HCT116 (cell line): Measurements from ENCODE around the gene CACNA1F. TPM values are rescaled to one million over a fixed set of nuclear protein-coding genes. Genes with fewer than 3 reads are reported as not detected.

Experiments used
- ATAC-seq: fragments of 200-7000 bp; cut with Tn5 transposase; 2 replicates; pipeline ENCODE4 v1.9.1; 2020; ENCODE audit warnings: mild to moderate bottlenecking, moderate library complexity
- BruUV-seq: library from RNA; stranded (reverse); fragments of 400-500 nt; replicated peaks from 2 replicates; lab custom pipeline; 2021; lab: Mats Ljungman, UMichigan
- CTCF ChIA-PET: fragments of 300-600 bp; sonication (Branson Sonifier 250); formaldehyde crosslinking; loops from one replicate; lab custom pipeline; 2021; ENCODE audit warnings: antibody characterized with exemption; lab: Charles Lee
- POLR2A ChIA-PET: fragments of 300-600, 350-600 bp; sonication (Branson Sonifier 250); formaldehyde crosslinking; loops from one replicate; lab custom pipeline; 2021; ENCODE audit warnings: antibody characterized with exemption; lab: Charles Lee
- RAD21 ChIA-PET, 2 experiments: fragments of 300-600 bp; sonication (Branson Sonifier 250); formaldehyde crosslinking; loops; one replicate each; lab custom pipeline; 2023; ENCODE audit warnings: low total read pairs in 2 of 2; ENCODE audit not compliant: uncharacterized antibody in 2 of 2, unreplicated experiment in 2 of 2, low non-redundant PET in 1 of 2; lab: Charles Lee
- DNase-seq: peaks from one replicate; pipeline ENCODE4 v3.0.0-alpha.2; 2010; ENCODE audit warnings: low read depth, low spot score
- H2AFZ ChIP-seq: fragments of 200-600 bp; shearing (Covaris generic), sonication (generic); 2 replicates; pipeline ENCODE4 v1.6.1; 2017; ENCODE audit warnings: low read depth, mixed run types, mixed read lengths, antibody characterized with exemption, low read length; ENCODE audit not compliant: poor library complexity, severe bottlenecking
- H3K27ac ChIP-seq: 2 replicates; pipeline ENCODE4 v1.5.1; 2012; ENCODE audit warnings: low read depth, low read length
- H3K27me3 ChIP-seq: fragments of 200-600 bp; sonication (generic); 2 replicates; pipeline ENCODE4 v1.6.1; 2016; ENCODE audit warnings: mixed run types, low read length, mixed read lengths; ENCODE audit not compliant: insufficient read depth
- H3K36me3 ChIP-seq, 2 experiments: fragments of 200-500 bp in 1 of 2; fragments of 200-600 bp in 1 of 2; sonication (Bioruptor generic) in 1 of 2; sonication (generic) in 1 of 2; 2 replicates each; pipeline versions ENCODE4 v1.5.1 to v1.6.1; 2014 to 2016; ENCODE audit warnings: low read length in 2 of 2, inconsistent platforms in 1 of 2, mixed read lengths in 1 of 2, mixed run types in 1 of 2; ENCODE audit not compliant: insufficient read depth in 2 of 2, control insufficient read depth in 1 of 2
- H3K4me1 ChIP-seq, 2 experiments: fragments of 200-600 bp in 1 of 2; sonication (generic) in 1 of 2; 2 replicates each; pipeline versions ENCODE4 v1.5.1 to v1.6.1; 2012 to 2017; ENCODE audit warnings: low read length in 2 of 2, inconsistent platforms in 1 of 2, mild to moderate bottlenecking in 1 of 2, mixed read lengths in 1 of 2, mixed run types in 1 of 2, moderate library complexity in 1 of 2; ENCODE audit not compliant: insufficient read depth in 2 of 2, control insufficient read depth in 1 of 2
- H3K4me2 ChIP-seq: fragments of 200-600 bp; sonication (generic); 2 replicates; pipeline ENCODE4 v1.6.1; 2017; ENCODE audit warnings: mixed run types, low read length, mixed read lengths
- H3K4me3 ChIP-seq, 2 experiments: fragments of 200-600 bp in 1 of 2; sonication (generic) in 1 of 2; replicated peaks in 1 of 2; 2 replicates each; pipeline ENCODE4 v1.5.1; 2011 to 2016; ENCODE audit warnings: low read length in 2 of 2, control low read depth in 1 of 2, low read depth in 1 of 2, mild to moderate bottlenecking in 1 of 2, mixed read lengths in 1 of 2, mixed run types in 1 of 2
- H3K79me2 ChIP-seq: fragments of 200-600 bp; sonication (generic); 2 replicates; pipeline ENCODE4 v1.6.1; 2017; ENCODE audit warnings: mild to moderate bottlenecking, mixed run types, low read length, moderate library complexity, mixed read lengths; ENCODE audit not compliant: insufficient read depth
- H3K9ac ChIP-seq: fragments of 200-600 bp; sonication (generic); 2 replicates; pipeline ENCODE4 v1.6.1; 2016; ENCODE audit warnings: low read length, mixed read lengths
- H3K9me2 ChIP-seq: fragments of 200-600 bp; sonication (generic), shearing (Covaris generic); 2 replicates; pipeline ENCODE4 v1.6.1; 2017; ENCODE audit warnings: mixed run types, mild to moderate bottlenecking, moderate library complexity; ENCODE audit not compliant: insufficient read depth
- H3K9me3 ChIP-seq, 2 experiments: fragments of 200-500 bp in 1 of 2; fragments of 200-600 bp in 1 of 2; sonication (Bioruptor generic) in 1 of 2; sonication (generic) in 1 of 2; 2 replicates each; pipeline ENCODE4 v1.6.1; 2014 to 2017; ENCODE audit warnings: low read length in 2 of 2, mixed read lengths in 2 of 2, inconsistent platforms in 1 of 2, low read depth in 1 of 2, mild to moderate bottlenecking in 1 of 2, mixed run types in 1 of 2, moderate library complexity in 1 of 2; ENCODE audit not compliant: control insufficient read depth in 1 of 2, insufficient read depth in 1 of 2
- H4K20me1 ChIP-seq: fragments of 200-600 bp; sonication (generic), shearing (Covaris generic); 2 replicates; pipeline ENCODE4 v1.6.1; 2017; ENCODE audit warnings: mixed run types, mild to moderate bottlenecking, moderate library complexity; ENCODE audit not compliant: insufficient read depth
- ATF3 ChIP-seq: IDR thresholded peaks from 2 replicates; pipeline ENCODE4 v1.6.1; 2012
- EZH2 ChIP-seq: fragments of 200-600 bp; sonication (generic); IDR thresholded peaks from 2 replicates; pipeline ENCODE4 v1.6.1; 2017; ENCODE audit warnings: antibody characterized with exemption, mixed run types
- EZH2phosphoT487 ChIP-seq: fragments of 200-600 bp; IDR thresholded peaks from 2 replicates; pipeline ENCODE4 v1.6.1; 2018; ENCODE audit warnings: antibody characterized with exemption, borderline replicate concordance
- REST ChIP-seq: IDR thresholded peaks from 2 replicates; pipeline ENCODE4 v1.6.1; 2012; ENCODE audit warnings: low read depth
- SP1 ChIP-seq: IDR thresholded peaks from 2 replicates; pipeline ENCODE4 v1.6.1; 2012; ENCODE audit warnings: low read depth
- YY1 ChIP-seq: IDR thresholded peaks from 2 replicates; pipeline ENCODE4 v1.6.1; 2011; ENCODE audit warnings: low read length, low read depth, moderate library complexity, mild to moderate bottlenecking; ENCODE audit not compliant: insufficient replicate concordance; ENCODE audit errors: extremely low read depth
- ZBTB33 ChIP-seq: IDR thresholded peaks from 2 replicates; pipeline ENCODE4 v1.6.1; 2011; ENCODE audit warnings: mild to moderate bottlenecking, low read length, moderate library complexity; ENCODE audit not compliant: insufficient replicate concordance; ENCODE audit errors: extremely low read depth
- intact Hi-C: fragments of 100-400 bp; cut with micrococcal nuclease; formaldehyde crosslinking; loops from 2 replicates; pipeline ENCODE4 v1.10.0; 2022
- total RNA-seq: library from RNA; stranded (reverse); gene quantifications from one replicate; pipeline ENCODE4 v1.2.1, GENCODE V29; 2021; ENCODE audit not compliant: unreplicated experiment

CACNA1F gene
- total RNA-seq, 1 experiment from 2014 or later = not detected

- no peaks in the 10 kb centered on the region for H3K9me2 ChIP-seq
- H3K9me3 ChIP-seq = no peaks in the 10 kb centered on the region
- ChIA-PET RAD21 (no interaction called here), CTCF (no interaction called here), POLR2A (no interaction called here)
- peaks cover 3 to 6% of the 10 kb centered on the region in 2 experiments for H3K4me1 ChIP-seq
- no peak overlapping the region for H3K4me2 ChIP-seq
- no peaks in the 10 kb centered on the region for H3K36me3 ChIP-seq
- no peaks in the 10 kb centered on the region for H3K27me3 ChIP-seq
- no TSS peak for BruUV-seq
- no peaks in the 10 kb centered on the region for H4K20me1 ChIP-seq
- H2AFZ ChIP-seq = no peak overlapping the region
- H3K4me3 ChIP-seq = no peak overlapping the region
- intact Hi-C loops = no loop called here
- H3K9ac ChIP-seq = no peak overlapping the region
- ATAC-seq = no peak
- no peak for DNase-seq
- no peaks in the 10 kb centered on the region for H3K79me2 ChIP-seq
- no peak for TF ChIP-seq SP1
- TF ChIP-seq EZH2 = no peak
- TF ChIP-seq ATF3 = no peak
- no peak for TF ChIP-seq EZH2phosphoT487
- no peak for TF ChIP-seq ZBTB33
- TF ChIP-seq REST = no peak
- TF ChIP-seq YY1 = no peak
- H3K27ac ChIP-seq = no peak overlapping the region
Observed at GRCh38 chrX:49204017-49204416, 29.1 kb downstream of the CACNA1F start.
